ENCODE results near the gene NEK5.
"Not testable (repeated sequence)": the region's sequence is repeated elsewhere in the genome, so short reads cannot be mapped to it uniquely, and the experiment has no call there.

Gene NEK5

DNA sequence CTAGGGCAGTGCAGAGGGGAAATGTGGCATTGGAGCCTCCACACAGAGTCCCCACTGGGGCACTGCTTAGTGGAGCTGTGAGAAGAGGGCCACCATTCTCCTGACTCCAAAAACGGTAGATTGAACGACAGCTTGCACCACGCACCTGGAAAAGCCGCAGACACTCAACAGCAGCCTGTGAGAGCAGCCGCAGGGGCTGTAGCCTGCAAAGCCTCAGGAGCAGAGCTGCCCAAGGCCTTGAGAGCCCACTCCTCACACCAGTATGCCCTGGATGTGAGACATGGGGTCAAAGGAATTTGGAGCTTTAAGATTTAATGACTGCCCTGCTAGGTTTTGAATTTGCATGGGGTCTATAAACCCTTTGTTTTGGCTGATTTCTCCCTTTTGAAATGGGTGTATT is 31.7 kb downstream of the NEK5 start:
- Histone ChIP-seq H3K36me3 (no peaks in the 10 kb centered on the region), H3K27me3 (no peaks in the 10 kb centered on the region), H3K9me3 (no peaks in the 10 kb centered on the region), H3K27ac (no peak overlapping the region), H3K4me3 (ENCODE audit: low read depth in 1 of 2, low read length in 1 of 2) (no peak overlapping the region), H3K4me1 (ENCODE audit: control insufficient read depth in 1 of 2, insufficient read depth in 1 of 2, low read depth in 1 of 2, low read length in 1 of 2) (no peaks in the 10 kb centered on the region)
- TF ChIP-seq, protein P1, sequence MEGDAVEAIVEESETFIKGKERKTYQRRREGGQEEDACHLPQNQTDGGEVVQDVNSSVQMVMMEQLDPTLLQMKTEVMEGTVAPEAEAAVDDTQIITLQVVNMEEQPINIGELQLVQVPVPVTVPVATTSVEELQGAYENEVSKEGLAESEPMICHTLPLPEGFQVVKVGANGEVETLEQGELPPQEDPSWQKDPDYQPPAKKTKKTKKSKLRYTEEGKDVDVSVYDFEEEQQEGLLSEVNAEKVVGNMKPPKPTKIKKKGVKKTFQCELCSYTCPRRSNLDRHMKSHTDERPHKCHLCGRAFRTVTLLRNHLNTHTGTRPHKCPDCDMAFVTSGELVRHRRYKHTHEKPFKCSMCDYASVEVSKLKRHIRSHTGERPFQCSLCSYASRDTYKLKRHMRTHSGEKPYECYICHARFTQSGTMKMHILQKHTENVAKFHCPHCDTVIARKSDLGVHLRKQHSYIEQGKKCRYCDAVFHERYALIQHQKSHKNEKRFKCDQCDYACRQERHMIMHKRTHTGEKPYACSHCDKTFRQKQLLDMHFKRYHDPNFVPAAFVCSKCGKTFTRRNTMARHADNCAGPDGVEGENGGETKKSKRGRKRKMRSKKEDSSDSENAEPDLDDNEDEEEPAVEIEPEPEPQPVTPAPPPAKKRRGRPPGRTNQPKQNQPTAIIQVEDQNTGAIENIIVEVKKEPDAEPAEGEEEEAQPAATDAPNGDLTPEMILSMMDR (IDR thresholded peaks at IDR 0.05) = no peak

DNA sequence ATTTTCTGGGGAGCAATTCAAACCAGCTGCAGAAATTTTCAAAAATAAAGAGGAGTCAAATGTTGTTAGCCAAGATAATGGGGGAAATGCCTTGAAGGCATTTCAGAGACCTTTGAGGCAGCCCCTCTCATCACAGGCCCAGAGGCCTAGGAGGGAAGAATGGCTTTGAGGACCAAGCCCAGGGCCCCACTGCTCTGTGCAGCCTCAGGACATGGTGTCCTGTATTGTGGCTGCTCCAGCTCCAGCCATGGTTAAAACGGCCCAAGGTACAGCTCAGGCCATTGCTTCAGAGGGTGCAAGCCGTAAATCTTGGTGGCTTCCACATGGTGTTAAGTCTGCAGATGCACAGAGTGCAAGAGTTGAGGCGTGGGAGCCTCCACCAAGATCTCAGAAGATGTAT is 32.1 kb downstream of the NEK5 start:
- Histone ChIP-seq H3K27ac (no peak overlapping the region), H3K36me3 (no peaks in the 10 kb centered on the region), H3K4me3 (ENCODE audit: low read depth in 1 of 2, low read length in 1 of 2) (no peak overlapping the region), H3K27me3 (no peaks in the 10 kb centered on the region), H3K4me1 (ENCODE audit: control insufficient read depth in 1 of 2, insufficient read depth in 1 of 2, low read depth in 1 of 2, low read length in 1 of 2) (no peaks in the 10 kb centered on the region), H3K9me3 (no peaks in the 10 kb centered on the region)
- TF ChIP-seq, protein P1 (IDR thresholded peaks at IDR 0.05) = no peak

DNA sequence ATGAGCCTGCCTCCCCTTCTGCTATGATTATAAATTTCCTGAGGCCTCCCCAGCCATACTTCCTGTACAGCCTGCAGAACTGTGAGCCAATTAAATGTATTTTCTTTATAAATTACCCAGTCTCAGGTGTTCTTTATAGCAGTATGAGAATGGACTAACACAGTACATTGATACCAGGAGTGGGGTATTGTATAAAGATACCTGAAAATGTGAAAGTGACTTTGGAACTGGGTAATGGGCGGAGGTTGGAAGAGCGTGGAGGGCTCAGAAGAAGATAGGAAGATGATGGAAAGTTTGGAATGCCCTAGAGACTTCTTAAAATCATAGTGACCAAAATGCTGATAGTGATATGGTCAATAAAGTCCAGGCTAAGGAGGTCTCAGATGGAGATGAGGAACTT is 32.8 kb downstream of the NEK5 start:
- no peak overlapping the region for H3K4me3 ChIP-seq (ENCODE audit: low read depth in 1 of 2, low read length in 1 of 2)
- no peaks in the 10 kb centered on the region for H3K9me3 ChIP-seq
- TF ChIP-seq, protein P1 (IDR thresholded peaks at IDR 0.05) = no peak
- H3K27ac ChIP-seq = no peak overlapping the region
- H3K27me3 ChIP-seq = no peaks in the 10 kb centered on the region
- no peaks in the 10 kb centered on the region for H3K4me1 ChIP-seq (ENCODE audit: control insufficient read depth in 1 of 2, insufficient read depth in 1 of 2, low read depth in 1 of 2, low read length in 1 of 2)
- no peaks in the 10 kb centered on the region for H3K36me3 ChIP-seq

DNA sequence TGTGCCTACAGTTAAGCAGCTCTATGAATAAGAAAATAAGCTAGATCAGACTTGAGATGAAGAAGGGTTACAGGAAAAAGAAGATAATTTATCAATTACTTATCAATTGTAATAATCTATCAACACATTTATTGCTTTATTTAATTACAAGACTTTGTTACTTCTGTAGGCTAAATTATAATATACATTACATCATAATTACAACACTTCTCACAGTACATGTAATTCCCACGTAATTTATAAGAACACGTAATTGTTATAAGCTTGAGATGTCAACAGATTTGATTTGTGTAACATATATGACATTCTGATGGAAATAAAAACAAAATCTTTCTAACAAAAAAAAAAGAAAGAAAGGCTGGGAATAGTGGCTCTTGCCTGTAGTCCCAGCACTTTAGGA is 36.8 kb downstream of the NEK5 start:
- Histone ChIP-seq H3K4me3 (ENCODE audit: low read depth in 1 of 2, low read length in 1 of 2) (no peak overlapping the region), H3K9me3 (no peaks in the 10 kb centered on the region), H3K36me3 (no peaks in the 10 kb centered on the region), H3K27ac (no peak overlapping the region), H3K27me3 (no peaks in the 10 kb centered on the region), H3K4me1 (ENCODE audit: control insufficient read depth in 1 of 2, insufficient read depth in 1 of 2, low read depth in 1 of 2, low read length in 1 of 2) (no peaks in the 10 kb centered on the region)
- TF ChIP-seq, protein P1 (IDR thresholded peaks at IDR 0.05) = no peak

DNA sequence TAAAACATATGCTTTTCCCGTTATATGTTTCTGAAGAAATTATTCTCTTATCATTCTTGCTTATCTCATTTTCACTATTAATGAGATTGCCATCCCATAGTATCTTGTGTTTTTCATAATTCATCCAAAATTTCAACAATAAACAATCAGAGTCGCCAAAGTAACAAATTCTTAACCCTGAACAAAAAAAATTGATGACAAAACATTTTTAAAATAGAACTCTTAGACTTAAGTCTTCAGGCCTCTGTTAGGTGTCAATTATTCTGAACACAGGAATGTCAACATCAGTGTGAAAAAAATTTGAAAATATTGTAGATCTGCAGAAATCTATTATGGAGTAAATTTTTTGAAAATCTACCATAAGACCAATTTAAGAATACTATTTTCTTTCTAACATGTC is 37.4 kb downstream of the NEK5 start:
- Histone ChIP-seq H3K4me3 (ENCODE audit: low read depth in 1 of 2, low read length in 1 of 2) (no peak overlapping the region), H3K27ac (no peak overlapping the region), H3K36me3 (no peaks in the 10 kb centered on the region), H3K9me3 (no peaks in the 10 kb centered on the region), H3K27me3 (no peaks in the 10 kb centered on the region), H3K4me1 (ENCODE audit: control insufficient read depth in 1 of 2, insufficient read depth in 1 of 2, low read depth in 1 of 2, low read length in 1 of 2) (no peaks in the 10 kb centered on the region)
- TF ChIP-seq, protein P1 (IDR thresholded peaks at IDR 0.05) = no peak

DNA sequence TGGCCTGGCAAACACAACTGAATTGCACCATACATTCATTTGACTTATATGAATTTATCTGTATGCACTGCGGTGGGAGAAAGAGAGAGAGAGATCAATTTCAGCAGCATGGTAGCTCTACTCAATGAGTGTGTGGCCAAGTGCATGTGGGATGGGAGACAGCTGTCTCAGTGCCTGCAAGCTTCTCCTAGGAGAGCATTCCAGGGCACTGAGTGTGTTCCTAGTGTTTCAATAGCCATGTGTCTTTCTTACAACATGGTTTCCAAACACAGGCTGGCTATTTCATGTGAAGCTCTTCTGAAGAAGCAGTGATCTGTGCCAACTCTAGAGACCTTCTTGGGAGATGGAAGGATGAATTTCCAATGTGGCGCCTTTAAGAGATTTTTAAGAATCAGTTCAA is 43.5 kb downstream of the NEK5 start:
- Histone ChIP-seq H3K4me1 (ENCODE audit: control insufficient read depth in 1 of 2, insufficient read depth in 1 of 2, low read depth in 1 of 2, low read length in 1 of 2) (no peaks in the 10 kb centered on the region), H3K36me3 (no peaks in the 10 kb centered on the region), H3K4me3 (ENCODE audit: low read depth in 1 of 2, low read length in 1 of 2) (no peak overlapping the region), H3K27ac (no peak overlapping the region), H3K9me3 (no peaks in the 10 kb centered on the region), H3K27me3 (no peaks in the 10 kb centered on the region)
- TF ChIP-seq, protein P1 (IDR thresholded peaks at IDR 0.05) = no peak

DNA sequence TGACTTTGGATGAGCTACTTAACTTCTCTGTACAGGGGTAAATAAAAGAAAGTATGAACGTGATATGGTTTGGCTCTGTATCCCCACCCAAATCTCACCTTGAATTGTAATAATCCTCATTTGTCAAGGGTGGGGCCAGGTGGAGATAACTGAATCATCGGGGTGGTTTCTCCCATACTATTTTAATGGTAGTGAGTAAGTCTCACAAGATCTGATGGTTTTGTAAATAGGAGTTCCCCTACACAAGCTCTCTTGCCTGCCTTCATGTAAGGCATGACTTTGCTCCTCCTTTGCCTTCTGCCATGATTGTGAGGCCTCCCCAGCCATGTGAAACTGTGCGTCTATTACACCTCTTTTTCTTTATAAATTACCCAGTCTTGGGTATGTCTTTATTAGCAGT is 43.9 kb downstream of the NEK5 start:
- H3K9me3 ChIP-seq = not testable (repeated sequence)

More for the DNA sequence above, 43.9 kb downstream of the NEK5 start:
- not testable (repeated sequence) for H3K36me3 ChIP-seq; H3K4me1 ChIP-seq (ENCODE audit: control insufficient read depth in 1 of 2, insufficient read depth in 1 of 2, low read depth in 1 of 2, low read length in 1 of 2); H3K27me3 ChIP-seq; H3K4me3 ChIP-seq (ENCODE audit: low read depth in 1 of 2, low read length in 1 of 2); H3K27ac ChIP-seq
